SK-N-DZ (cell line): ENCODE measurements around the gene OMA1. TPM values are rescaled to one million over a fixed set of nuclear protein-coding genes. Genes with fewer than 3 reads are reported as not detected.
"Not testable (repeated sequence)": the region's sequence is repeated elsewhere in the genome, so short reads cannot be mapped to it uniquely, and the experiment has no call there.

Source experiments
- DNase-seq: peaks from one replicate; pipeline ENCODE4 v3.0.0-alpha.2; 2015; ENCODE audit warnings: low spot score
- polyA plus RNA-seq, 2 experiments: library from polyadenylated mRNA; depleted of rRNA; stranded (reverse); fragments of >200 nt; gene quantifications; 2 replicates each; pipeline ENCODE4 v1.2.3, GENCODE V29; 2014

OMA1 gene
- polyA plus RNA-seq (2014; cell fraction: cytosol; rRNA removed): 10.2 and 14.2 TPM in 2 replicates
- polyA plus RNA-seq (2014; cell fraction: nucleus; rRNA removed): 13.1 and 18.0 TPM in 2 replicates

GRCh38 chr1:58546520-58547308 lies at the start of gene OMA1:
Gene OMA1 (minus strand): TSS chr1:58546726. CDS start chr1:58539294, 7,432 bp downstream.
- DNase-seq: peak; percentile 92

- peak; percentile 20 for DNase-seq
Measured at GRCh38 chr1:58594546-58594945, 48.0 kb upstream of the OMA1 start.

- no peak for DNase-seq
Measured at GRCh38 chr1:58592522-58593134, 46.1 kb upstream of the OMA1 start.

DNA sequence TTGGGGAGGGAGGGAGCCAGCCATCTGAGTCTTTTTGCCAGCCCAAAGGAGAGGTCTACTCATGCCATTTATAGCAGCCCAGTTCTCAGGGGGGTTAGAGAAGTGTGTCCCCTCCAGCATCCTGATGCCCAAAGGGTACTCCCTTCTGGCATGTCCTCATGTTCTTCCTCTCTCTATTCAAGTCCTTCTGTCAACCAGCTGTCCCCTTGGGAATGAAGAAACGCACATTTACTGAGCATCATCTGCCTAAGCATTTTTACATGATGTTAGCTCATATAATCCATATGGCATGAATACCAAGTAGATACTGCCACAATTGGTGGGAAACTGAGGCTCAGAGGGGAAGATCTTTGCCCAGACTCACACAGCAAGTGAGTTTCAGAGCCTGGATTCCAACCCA lies 45.3 kb upstream of the OMA1 start:
- DNase-seq: no peak

- no peak for DNase-seq
Measured at GRCh38 chr1:58590019-58590418, 43.5 kb upstream of the OMA1 start.

DNA sequence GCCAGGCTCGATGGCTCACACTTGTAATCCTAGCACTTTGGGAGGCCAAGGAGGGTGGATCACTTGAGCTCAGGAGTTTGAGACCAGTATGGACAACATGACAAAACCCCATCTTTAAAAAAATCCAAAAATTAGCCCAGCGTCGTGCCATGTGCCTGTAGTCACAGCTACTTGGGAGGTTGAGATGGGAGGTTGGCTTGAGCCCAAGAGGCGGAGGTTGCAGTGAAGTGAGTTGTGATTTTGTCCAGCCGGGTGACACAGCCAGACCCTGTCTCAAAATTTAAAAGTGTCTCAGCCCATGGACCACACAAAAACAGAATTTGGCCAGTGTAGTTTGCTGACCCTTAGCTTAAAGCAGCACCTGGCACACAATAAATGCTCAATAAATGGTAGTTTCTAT lies 41.9 kb upstream of the OMA1 start:
- DNase-seq: no peak

DNA sequence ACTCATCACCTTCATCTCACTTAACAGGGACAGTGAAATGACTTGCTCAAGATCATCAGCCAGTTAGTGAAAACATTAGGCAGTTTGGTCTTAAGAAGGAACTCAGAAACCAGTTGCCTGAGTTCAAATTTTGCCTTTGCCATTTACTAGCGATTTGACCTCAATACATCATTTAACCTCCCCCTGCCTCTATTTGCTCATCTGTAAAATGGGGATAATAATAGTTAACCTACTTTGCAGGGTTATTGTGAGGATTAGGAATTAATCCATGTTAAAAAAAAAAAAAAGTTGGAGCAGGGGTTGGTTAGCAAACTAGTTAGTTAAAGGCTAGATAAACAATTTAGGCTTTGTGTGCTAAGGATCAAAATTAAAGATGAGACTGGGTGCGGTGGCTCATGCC lies 41.1 kb upstream of the OMA1 start:
- no peak for DNase-seq

GRCh38 chr1:58586271-58586670 lies 39.7 kb upstream of the OMA1 start:
- DNase-seq: no peak

DNA sequence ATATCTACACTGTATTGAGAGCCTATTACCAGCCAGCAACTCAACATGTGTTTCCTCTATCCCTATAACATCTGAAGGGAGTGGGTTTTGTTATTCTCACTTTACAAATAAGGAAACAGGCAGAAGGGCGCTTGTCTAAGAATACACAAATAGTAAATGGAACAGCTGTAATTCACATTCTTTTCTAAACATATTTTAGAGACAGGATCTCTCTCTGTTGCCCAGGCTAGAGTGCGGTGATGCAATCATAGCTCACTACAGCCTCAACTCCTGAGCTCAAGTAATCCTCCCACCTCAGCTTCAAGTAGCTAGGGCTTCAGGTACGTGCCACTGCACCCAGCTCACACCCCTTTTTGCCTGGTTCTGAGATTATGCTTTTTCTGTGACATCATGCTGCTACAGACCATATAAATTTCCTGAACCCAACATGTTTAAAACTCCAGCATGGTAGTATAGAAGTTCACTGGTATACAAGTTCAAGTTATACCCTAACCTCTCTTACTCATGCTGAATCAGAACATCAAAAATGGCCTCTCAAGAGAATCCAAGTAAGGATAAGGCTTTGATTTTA lies 39.1 kb upstream of the OMA1 start:
- DNase-seq: no peak

DNA sequence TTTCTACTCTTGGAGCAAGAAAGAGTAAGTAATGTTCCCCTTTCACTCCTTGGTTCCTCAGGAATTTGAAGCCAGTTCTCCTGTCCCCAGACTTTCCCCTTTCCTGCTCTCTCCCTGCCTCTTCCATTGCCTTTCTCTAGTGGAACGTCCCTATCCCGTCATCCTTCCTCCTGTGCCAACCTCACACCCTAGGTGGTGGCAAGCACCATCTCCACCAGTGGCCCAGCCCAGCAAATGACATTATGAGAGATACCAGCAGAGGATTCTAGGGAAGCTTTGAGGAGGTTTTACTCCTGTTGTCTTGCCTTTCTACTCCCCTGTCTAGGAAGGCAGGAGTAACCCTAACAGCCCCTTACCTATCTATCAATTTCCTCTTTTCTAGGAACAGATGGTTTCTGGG lies 38.6 kb upstream of the OMA1 start:
- no peak for DNase-seq

- DNase-seq: no peak
Measured at GRCh38 chr1:58584082-58584895, 37.8 kb upstream of the OMA1 start.

DNA sequence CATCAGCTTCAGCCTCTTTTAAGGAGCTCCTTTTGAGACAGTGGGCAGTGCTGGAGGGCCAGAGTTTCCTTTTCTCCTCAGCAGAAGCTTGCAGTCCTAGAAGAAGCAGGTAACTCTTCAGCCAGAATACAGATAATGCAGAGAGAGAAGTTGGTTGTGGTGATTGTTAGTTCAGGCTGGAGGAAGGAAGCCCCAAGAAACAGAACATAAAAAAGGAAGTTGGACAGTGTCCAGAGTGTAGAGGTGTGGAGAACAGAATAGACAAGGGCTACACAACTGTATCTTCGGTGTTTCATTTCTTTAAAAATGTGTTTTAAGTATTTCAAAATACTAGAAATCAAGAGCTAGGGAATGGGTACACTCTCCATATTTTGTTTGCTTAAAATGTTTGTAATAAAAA lies 37.0 kb upstream of the OMA1 start:
- no peak for DNase-seq

DNA sequence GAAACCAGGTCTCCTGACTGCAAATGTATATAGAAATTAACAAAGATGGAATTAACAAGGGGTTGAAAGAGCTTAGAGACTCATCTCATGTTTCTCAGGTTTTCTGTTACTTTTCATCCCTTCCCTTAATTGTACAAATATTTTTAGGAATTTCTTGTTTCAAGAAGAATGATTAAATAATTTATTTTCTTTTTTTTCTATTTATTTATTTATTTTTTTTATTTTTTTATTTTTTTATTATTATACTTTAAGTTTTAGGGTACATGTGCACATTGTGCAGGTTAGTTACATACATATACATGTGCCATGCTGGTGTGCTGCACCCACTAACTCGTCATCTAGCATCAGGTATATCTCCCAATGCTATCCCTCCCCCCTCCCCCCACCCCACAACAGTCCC lies 35.6 kb upstream of the OMA1 start:
- DNase-seq: not testable (repeated sequence)

- DNase-seq: no peak
Measured at GRCh38 chr1:58581641-58582040, 35.1 kb upstream of the OMA1 start.

- DNase-seq: no peak
Measured at GRCh38 chr1:58580186-58580585, 33.7 kb upstream of the OMA1 start.

- DNase-seq: no peak
Measured at GRCh38 chr1:58577654-58578030, 31.1 kb upstream of the OMA1 start.

DNA sequence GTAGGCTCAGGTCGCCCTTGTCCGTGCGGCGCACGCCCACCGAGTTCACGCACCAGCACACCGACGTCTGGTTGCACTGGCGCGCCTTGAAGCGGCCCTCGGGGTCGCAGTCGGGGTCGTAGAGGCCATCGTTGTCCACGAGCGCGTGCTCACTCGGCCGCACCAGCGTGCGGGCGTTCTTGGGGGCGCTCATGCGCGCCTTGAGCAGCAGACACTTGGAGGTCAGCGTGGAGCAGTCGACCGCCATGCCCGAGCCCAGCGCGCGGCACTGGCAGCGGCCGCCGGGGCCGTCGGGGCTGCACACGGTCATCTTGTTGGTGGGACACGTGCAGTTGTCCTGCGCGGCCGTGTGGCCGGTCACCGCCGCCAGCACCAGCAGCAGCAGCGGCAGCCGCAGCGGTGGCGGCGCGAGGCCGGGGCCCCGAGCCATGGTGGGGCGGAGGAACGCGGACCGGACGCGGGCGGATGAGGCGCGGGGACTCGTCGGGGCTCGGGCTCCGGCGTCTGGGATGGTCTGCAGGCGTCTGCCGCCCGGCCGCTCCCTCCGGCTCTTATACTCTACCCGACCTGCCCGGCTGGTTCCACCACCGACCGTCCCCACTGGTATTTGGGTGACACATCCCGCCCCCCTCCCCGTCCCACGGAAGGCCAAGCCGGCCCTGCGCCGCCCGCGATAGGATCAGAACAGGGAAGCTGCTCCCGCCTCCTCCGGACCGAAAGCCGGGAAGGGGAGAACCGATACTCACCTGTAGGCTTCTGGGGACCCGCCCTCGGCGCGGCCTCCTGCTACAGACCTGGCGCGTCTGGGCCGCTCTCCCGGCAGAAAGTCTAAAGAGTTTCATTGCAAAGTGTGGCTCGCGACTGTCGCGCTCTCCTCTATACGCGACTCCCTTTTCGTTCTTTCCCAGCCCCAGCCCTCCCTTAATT lies 30.5 kb upstream of the OMA1 start, which contains the start of gene TACSTD2:
TSS of gene TACSTD2 (minus strand) at position 526 of the 927 bp plus-strand sequence. CDS start at position 430, 96 bp downstream.
- DNase-seq: no peak

- no peak for DNase-seq
Measured at GRCh38 chr1:58576325-58576726, 29.8 kb upstream of the OMA1 start.

DNA sequence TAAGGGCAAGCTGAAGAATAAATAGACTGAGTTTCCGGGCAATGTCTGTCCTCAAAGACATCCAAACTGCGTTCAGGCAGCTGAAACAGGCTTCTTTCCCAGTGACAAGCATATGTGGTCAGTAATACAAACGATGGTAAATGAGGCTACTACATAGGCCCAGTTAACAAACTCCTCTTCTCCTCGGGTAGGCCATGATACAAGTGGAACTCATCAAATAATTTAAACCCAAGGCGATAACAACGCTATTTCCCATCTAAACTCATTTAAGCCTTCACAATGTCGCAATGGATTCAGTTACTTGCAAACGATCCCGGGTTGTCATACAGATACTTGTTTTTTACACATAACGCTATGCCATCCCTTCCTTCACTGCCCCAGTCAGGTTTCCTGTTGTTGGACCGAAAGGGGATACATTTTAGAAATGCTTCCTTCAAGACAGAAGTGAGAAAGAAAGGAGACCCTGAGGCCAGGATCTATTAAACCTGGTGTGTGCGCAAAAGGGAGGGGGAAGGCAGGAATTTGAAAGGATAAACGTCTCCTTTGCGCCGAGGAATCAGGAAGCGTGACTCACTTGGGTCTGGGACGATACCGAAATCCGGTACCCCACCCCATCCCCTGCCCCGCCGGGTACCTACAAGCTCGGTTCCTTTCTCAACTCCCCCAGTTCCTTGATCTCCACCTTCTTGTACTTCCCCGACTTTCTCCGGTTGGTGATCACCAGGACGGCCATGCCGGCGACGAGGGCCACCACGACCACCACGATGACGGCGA lies 29.2 kb upstream of the OMA1 start:
- no peak for DNase-seq

GRCh38 chr1:58574816-58575215 lies 28.3 kb upstream of the OMA1 start:
- no peak for DNase-seq
